Measurements from ENCODE around the gene PRKACA.
"Not testable (repeated sequence)": the region's sequence is repeated elsewhere in the genome, so short reads cannot be mapped to it uniquely, and the experiment has no call there.

The PRKACA gene

GRCh38 chr19:14042659-14043608, 74.6 kb downstream of the PRKACA start:
- not testable (repeated sequence) for DNase-seq (ENCODE audit: low spot score)

Data from ecto neural progenitor cell (in vitro differentiated cells).